Measurements from ENCODE around the gene C4orf54.

DNA sequence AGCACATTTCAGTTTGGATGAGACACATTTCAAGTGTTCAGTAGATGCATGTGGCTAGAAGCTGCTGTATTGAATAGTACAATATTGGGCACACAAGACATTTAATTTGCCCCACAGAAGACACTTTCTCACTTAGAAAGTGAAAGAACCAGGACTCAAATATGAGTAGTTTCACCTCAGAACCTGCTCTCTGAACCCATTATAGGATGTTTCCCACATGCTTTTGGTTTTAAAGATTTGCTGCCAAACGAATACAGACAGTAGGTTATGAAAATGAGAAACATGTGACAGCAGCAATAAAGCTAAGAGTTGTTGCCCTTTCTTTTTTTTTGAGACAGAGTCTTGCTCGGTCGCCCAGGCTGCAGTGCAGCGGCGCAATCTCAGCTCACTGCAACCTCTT is 32.3 kb downstream of the C4orf54 start:
- TF ChIP-seq, protein P1, sequence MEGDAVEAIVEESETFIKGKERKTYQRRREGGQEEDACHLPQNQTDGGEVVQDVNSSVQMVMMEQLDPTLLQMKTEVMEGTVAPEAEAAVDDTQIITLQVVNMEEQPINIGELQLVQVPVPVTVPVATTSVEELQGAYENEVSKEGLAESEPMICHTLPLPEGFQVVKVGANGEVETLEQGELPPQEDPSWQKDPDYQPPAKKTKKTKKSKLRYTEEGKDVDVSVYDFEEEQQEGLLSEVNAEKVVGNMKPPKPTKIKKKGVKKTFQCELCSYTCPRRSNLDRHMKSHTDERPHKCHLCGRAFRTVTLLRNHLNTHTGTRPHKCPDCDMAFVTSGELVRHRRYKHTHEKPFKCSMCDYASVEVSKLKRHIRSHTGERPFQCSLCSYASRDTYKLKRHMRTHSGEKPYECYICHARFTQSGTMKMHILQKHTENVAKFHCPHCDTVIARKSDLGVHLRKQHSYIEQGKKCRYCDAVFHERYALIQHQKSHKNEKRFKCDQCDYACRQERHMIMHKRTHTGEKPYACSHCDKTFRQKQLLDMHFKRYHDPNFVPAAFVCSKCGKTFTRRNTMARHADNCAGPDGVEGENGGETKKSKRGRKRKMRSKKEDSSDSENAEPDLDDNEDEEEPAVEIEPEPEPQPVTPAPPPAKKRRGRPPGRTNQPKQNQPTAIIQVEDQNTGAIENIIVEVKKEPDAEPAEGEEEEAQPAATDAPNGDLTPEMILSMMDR (IDR thresholded peaks at IDR 0.05 in 8 of 11, conservative IDR thresholded peaks at IDR 0.05 in 3 of 11) = no peak
- no peak for TF ChIP-seq POLR2AphosphoS5 (IDR thresholded peaks at IDR 0.05)
